ENCODE measurements around the gene WHRN. TPM values are rescaled to one million over a fixed set of nuclear protein-coding genes. Genes with fewer than 3 reads are reported as not detected.

WHRN gene
- total RNA-seq, 1 experiment from 2014 or later: 1.4 TPM

GRCh38 chr9:114394523-114395333, 110.5 kb downstream of the WHRN start:
- Mint-ChIP-seq H3K4me3 (ENCODE audit: unreplicated experiment) (no peak overlapping the region), H3K27ac (ENCODE audit: unreplicated experiment) (no peak overlapping the region), H3K27me3 (ENCODE audit: insufficient read depth, unreplicated experiment) (no peaks in the 10 kb centered on the region), H3K9me3 (ENCODE audit: unreplicated experiment) (no peaks in the 10 kb centered on the region), H3K4me1 (ENCODE audit: low read depth, unreplicated experiment) (peaks cover 19% of the 10 kb centered on the region), H3K36me3 (ENCODE audit: insufficient read depth, unreplicated experiment) (peaks cover 25% of the 10 kb centered on the region)
- no peaks in the 10 kb centered on the region for H3K36me3 ChIP-seq (ENCODE audit: control insufficient read depth, insufficient read depth, low read length)
- peaks cover 15% of the 10 kb centered on the region for H3K4me1 ChIP-seq
- H3K4me3 ChIP-seq (ENCODE audit: low read depth, low read length): no peak overlapping the region
- CTCF ChIA-PET: interaction anchor here (0.6 kb wide), 1 partner anchor 40 kb away, joined by 3 read pairs; no protein-coding TSS in a partner anchor
- POLR2A ChIA-PET: no interaction called here
- BruUV-seq (replicated peaks): no TSS peak
- no peaks in the 10 kb centered on the region for H3K9me3 ChIP-seq
- H3K27me3 ChIP-seq (replicated peaks; ENCODE audit: control insufficient read depth, insufficient read depth, low read length): no peaks in the 10 kb centered on the region
- intact Hi-C loops (cut with micrococcal nuclease; ENCODE audit: unreplicated experiment): loop anchor here (5.0 kb wide), 1 partner anchor 193 kb away; the partner anchor contains the start of gene ATP6V1G1
- TF ChIP-seq CTCF (IDR thresholded peaks at IDR 0.05; ENCODE audit: insufficient read depth in 1 of 2, low read depth in 1 of 2, low read length in 1 of 2, severe bottlenecking in 1 of 2, unreplicated experiment in 1 of 2): no peak
- DNase-seq: no peak

GRCh38 chr9:114392749-114393112, 112.5 kb downstream of the WHRN start:
- no peak for TF ChIP-seq CTCF (IDR thresholded peaks at IDR 0.05; ENCODE audit: insufficient read depth in 1 of 2, low read depth in 1 of 2, low read length in 1 of 2, severe bottlenecking in 1 of 2, unreplicated experiment in 1 of 2)
- H3K36me3 Mint-ChIP-seq (ENCODE audit: insufficient read depth, unreplicated experiment): peaks cover 16% of the 10 kb centered on the region
- CTCF ChIA-PET: interaction anchor here (0.7 to 1.1 kb wide), 2 partner anchors 20 to 43 kb away, joined by 4 read pairs; no protein-coding TSS in a partner anchor
- Histone ChIP-seq H3K36me3 (ENCODE audit: control insufficient read depth, insufficient read depth, low read length) (no peaks in the 10 kb centered on the region), H3K4me1 (peaks cover 15% of the 10 kb centered on the region), H3K27me3 (replicated peaks; ENCODE audit: control insufficient read depth, insufficient read depth, low read length) (no peaks in the 10 kb centered on the region), H3K9me3 (no peaks in the 10 kb centered on the region), H3K4me3 (ENCODE audit: low read depth, low read length) (no peak overlapping the region)
- BruUV-seq (replicated peaks): no TSS peak
- peak in 1 of 2 experiments; percentile 34 for DNase-seq
- POLR2A ChIA-PET: no interaction called here
- H3K4me3 Mint-ChIP-seq (ENCODE audit: unreplicated experiment): no peak overlapping the region
- peak overlapping the region; percentile 13 for H3K27ac Mint-ChIP-seq (ENCODE audit: unreplicated experiment)
- H3K9me3 Mint-ChIP-seq (ENCODE audit: unreplicated experiment): no peaks in the 10 kb centered on the region
- H3K27me3 Mint-ChIP-seq (ENCODE audit: insufficient read depth, unreplicated experiment): no peaks in the 10 kb centered on the region
- intact Hi-C loops (cut with micrococcal nuclease; ENCODE audit: unreplicated experiment): no loop called here
- H3K4me1 Mint-ChIP-seq (ENCODE audit: low read depth, unreplicated experiment): peaks cover 17% of the 10 kb centered on the region

- H3K27me3 ChIP-seq (replicated peaks; ENCODE audit: control insufficient read depth, insufficient read depth, low read length): no peaks in the 10 kb centered on the region
- no TSS peak for BruUV-seq (replicated peaks)
- ChIA-PET CTCF (no interaction called here), POLR2A (no interaction called here)
- Mint-ChIP-seq H3K9me3 (ENCODE audit: unreplicated experiment) (no peaks in the 10 kb centered on the region), H3K4me3 (ENCODE audit: unreplicated experiment) (no peak overlapping the region), H3K27me3 (ENCODE audit: insufficient read depth, unreplicated experiment) (no peaks in the 10 kb centered on the region), H3K4me1 (ENCODE audit: low read depth, unreplicated experiment) (peaks cover 7% of the 10 kb centered on the region), H3K36me3 (ENCODE audit: insufficient read depth, unreplicated experiment) (no peaks in the 10 kb centered on the region), H3K27ac (ENCODE audit: unreplicated experiment) (no peak overlapping the region)
- H3K4me1 ChIP-seq: peaks cover 9% of the 10 kb centered on the region
- H3K36me3 ChIP-seq (ENCODE audit: control insufficient read depth, insufficient read depth, low read length): no peaks in the 10 kb centered on the region
- intact Hi-C loops (cut with micrococcal nuclease; ENCODE audit: unreplicated experiment): no loop called here
- H3K4me3 ChIP-seq (ENCODE audit: low read depth, low read length): no peak overlapping the region
- H3K9me3 ChIP-seq: no peaks in the 10 kb centered on the region
- TF ChIP-seq CTCF (IDR thresholded peaks at IDR 0.05; ENCODE audit: insufficient read depth in 1 of 2, low read depth in 1 of 2, low read length in 1 of 2, severe bottlenecking in 1 of 2, unreplicated experiment in 1 of 2): no peak
- DNase-seq: no peak
Measured at GRCh38 chr9:114390952-114391351, 114.3 kb downstream of the WHRN start.
